ENCODE results near the gene NOXO1.

The NOXO1 gene

GRCh38 chr16:1981398-1981836, at the start of gene NOXO1:
Gene NOXO1 (minus strand): TSS chr16:1981469. CDS start chr16:1981179, 290 bp downstream.
- Histone ChIP-seq H3K4me3 (ENCODE audit: low read depth, low read length) (no peak within 1 kb of the TSS), H3K27ac (no peak within 1 kb of the TSS), H3K36me3 (replicated peaks) (peaks cover 33% of the 10 kb centered on the region), H3K27me3 (replicated peaks) (peaks cover 34% of the 10 kb centered on the region)
- no peak for DNase-seq
- no peak for TF ChIP-seq CTCF (IDR thresholded peaks at IDR 0.05; ENCODE audit: low read depth, low read length, missing control alignments)
- in situ Hi-C loops (cut with HindIII; ENCODE audit: low pct_ligation_motif_present, low sequenced_read_pairs): no loop called here

- H3K27me3 ChIP-seq (replicated peaks): no peaks in the 10 kb centered on the region
- in situ Hi-C loops (cut with HindIII; ENCODE audit: low pct_ligation_motif_present, low sequenced_read_pairs): no loop called here
These were observed 48.8 kb upstream of the NOXO1 start for GRCh38 chr16:2030036-2030435.

GRCh38 chr16:2029350-2029749, 48.1 kb upstream of the NOXO1 start:
- Histone ChIP-seq H3K36me3 (replicated peaks) (peaks cover 3% of the 10 kb centered on the region), H3K27ac (no peak overlapping the region), H3K27me3 (replicated peaks) (no peaks in the 10 kb centered on the region), H3K4me3 (ENCODE audit: low read depth, low read length) (no peak overlapping the region)
- in situ Hi-C loops (cut with HindIII; ENCODE audit: low pct_ligation_motif_present, low sequenced_read_pairs): no loop called here
- no peak for DNase-seq
- TF ChIP-seq CTCF (IDR thresholded peaks at IDR 0.05; ENCODE audit: low read depth, low read length, missing control alignments): no peak

More at GRCh38 chr16:2030036-2030435, 48.8 kb upstream of the NOXO1 start:
- Histone ChIP-seq H3K4me3 (ENCODE audit: low read depth, low read length) (no peak overlapping the region), H3K36me3 (replicated peaks) (peaks cover 3% of the 10 kb centered on the region), H3K27ac (no peak overlapping the region)
- TF ChIP-seq CTCF (IDR thresholded peaks at IDR 0.05; ENCODE audit: low read depth, low read length, missing control alignments): no peak
- DNase-seq: no peak

- in situ Hi-C loops (cut with HindIII; ENCODE audit: low pct_ligation_motif_present, low sequenced_read_pairs): no loop called here
- H3K36me3 ChIP-seq (replicated peaks): peaks cover 3% of the 10 kb centered on the region
- no peaks in the 10 kb centered on the region for H3K27me3 ChIP-seq (replicated peaks)
- DNase-seq: no peak
- no peak overlapping the region for H3K27ac ChIP-seq
- no peak for TF ChIP-seq CTCF (IDR thresholded peaks at IDR 0.05; ENCODE audit: low read depth, low read length, missing control alignments)
- no peak overlapping the region for H3K4me3 ChIP-seq (ENCODE audit: low read depth, low read length)
These were observed 47.5 kb upstream of the NOXO1 start for GRCh38 chr16:2028620-2029220.

- TF ChIP-seq CTCF (IDR thresholded peaks at IDR 0.05; ENCODE audit: low read depth, low read length, missing control alignments): no peak
- H3K27me3 ChIP-seq (replicated peaks): no peaks in the 10 kb centered on the region
- H3K4me3 ChIP-seq (ENCODE audit: low read depth, low read length): no peak overlapping the region
- in situ Hi-C loops (cut with HindIII; ENCODE audit: low pct_ligation_motif_present, low sequenced_read_pairs): no loop called here
- peaks cover 3% of the 10 kb centered on the region for H3K36me3 ChIP-seq (replicated peaks)
- DNase-seq: no peak
- H3K27ac ChIP-seq: no peak overlapping the region
These were observed 46.9 kb upstream of the NOXO1 start for GRCh38 chr16:2028146-2028545.

Data from brain microvascular endothelial cell (primary cell).